C4-2B (cell line): ENCODE measurements around the gene TBC1D20.
A peak's percentile ranks its signal among the peaks of the same experiment; 100 is the strongest.
"Not testable (repeated sequence)": the region's sequence is repeated elsewhere in the genome, so short reads cannot be mapped to it uniquely, and the experiment has no call there.

ENCODE experiments used
- H3K27ac ChIP-seq: fragments of 450-650 bp; 2 replicates; pipeline ENCODE4 v1.5.1; 2017
- CTCF ChIP-seq: fragments of 450-650 bp; conservative IDR thresholded peaks from 2 replicates; pipeline ENCODE4 v1.5.1; 2017; ENCODE audit warnings: mild to moderate bottlenecking
- ZFX ChIP-seq: fragments of 450-650 bp; IDR thresholded peaks from 2 replicates; pipeline ENCODE4 v1.6.1; 2017

TBC1D20 gene

GRCh38 chr20:462199-462991 lies at the start of gene TBC1D20:
TSS of gene TBC1D20 (minus strand) at chr20:462533. CDS start at chr20:462405, 128 bp downstream.
- peak within 1 kb of the TSS; percentile 85 for H3K27ac ChIP-seq
- peak; percentile 81 for TF ChIP-seq ZFX
- peak; percentile 27 for TF ChIP-seq CTCF

GRCh38 chr20:510328-511057 lies 48.2 kb upstream of the TBC1D20 start:
- peak; percentile 11 for TF ChIP-seq CTCF
- H3K27ac ChIP-seq: not testable (repeated sequence)

GRCh38 chr20:508364-508787 lies 46.0 kb upstream of the TBC1D20 start:
- H3K27ac ChIP-seq: not testable (repeated sequence)

- no peak overlapping the region for H3K27ac ChIP-seq
- TF ChIP-seq ZFX (no peak), CTCF (no peak)
Observed at GRCh38 chr20:507761-508332, 45.5 kb upstream of the TBC1D20 start.

- TF ChIP-seq ZFX: no peak
- TF ChIP-seq CTCF: no peak
- no peak overlapping the region for H3K27ac ChIP-seq
Observed at GRCh38 chr20:507006-507758, 44.8 kb upstream of the TBC1D20 start.

- peak overlapping the region; percentile 40; the same call in 1 of the 2 replicates for H3K27ac ChIP-seq
- no peak for TF ChIP-seq CTCF
- TF ChIP-seq ZFX: no peak
Observed at GRCh38 chr20:504632-505075, 42.3 kb upstream of the TBC1D20 start.

GRCh38 chr20:503048-503737 lies 40.9 kb upstream of the TBC1D20 start:
- no peak for TF ChIP-seq ZFX
- no peak for TF ChIP-seq CTCF
- H3K27ac ChIP-seq: no peak overlapping the region
